Stimulated activated CD4-positive, alpha-beta T cell treated with anti-CD3 and anti-CD28 coated beads, Interleukin-12 subunit alpha, Interleukin-12 subunit beta, amount 100 ng/mL, for 48 hours (primary cell): Measurements from ENCODE around the gene GHITM.
"Not testable (repeated sequence)": the region's sequence is repeated elsewhere in the genome, so short reads cannot be mapped to it uniquely, and the experiment has no call there.

ENCODE experiments used
- DNase-seq, 3 donors: peaks; one replicate each; pipeline ENCODE4 v3.0.0-alpha.2; 2020; ENCODE audit warnings: low read depth in 2 of 3, low spot score in 1 of 3

GHITM gene

GRCh38 chr10:84139126-84140035, at the start of gene GHITM:
GHITM (plus strand) TSS chr10:84139509; CDS start chr10:84141501, 1,992 bp downstream.
- DNase-seq = peak; percentile 99 to 100 (median 99)

- DNase-seq = no peak
Measured at GRCh38 chr10:84095811-84096497, 43.4 kb upstream of the GHITM start.

GRCh38 chr10:84097787-84098353, 41.4 kb upstream of the GHITM start:
- no peak for DNase-seq

GRCh38 chr10:84098667-84099066, 40.6 kb upstream of the GHITM start:
- no peak for DNase-seq

- no peak for DNase-seq
Measured at GRCh38 chr10:84101042-84101441, 38.3 kb upstream of the GHITM start.

GRCh38 chr10:84108797-84109196, 30.5 kb upstream of the GHITM start:
- no peak for DNase-seq

- not testable (repeated sequence) for DNase-seq
Measured at GRCh38 chr10:84109772-84110171, 29.5 kb upstream of the GHITM start.

- DNase-seq = not testable (repeated sequence)
Measured at GRCh38 chr10:84113468-84113867, 25.8 kb upstream of the GHITM start.

- DNase-seq = no peak
Measured at GRCh38 chr10:84114088-84114667, 25.1 kb upstream of the GHITM start.

- not testable (repeated sequence) for DNase-seq
Measured at GRCh38 chr10:84117204-84117603, 22.1 kb upstream of the GHITM start.

- no peak for DNase-seq
Measured at GRCh38 chr10:84117686-84118394, 21.5 kb upstream of the GHITM start.

- no peak for DNase-seq
Measured at GRCh38 chr10:84118395-84119006, 20.8 kb upstream of the GHITM start.

GRCh38 chr10:84123362-84123761, 15.9 kb upstream of the GHITM start:
- DNase-seq = no peak

- not testable (repeated sequence) for DNase-seq
Measured at GRCh38 chr10:84125910-84126784, 13.2 kb upstream of the GHITM start.

- DNase-seq = no peak
Measured at GRCh38 chr10:84126785-84127167, 12.5 kb upstream of the GHITM start.

- DNase-seq = no peak
Measured at GRCh38 chr10:84135836-84136235, 3.5 kb upstream of the GHITM start.

- DNase-seq = no peak
Measured at GRCh38 chr10:84137811-84138210, 1.5 kb upstream of the GHITM start.

- peak; percentile 55 to 58 (median 56) for DNase-seq
Measured at GRCh38 chr10:84138478-84139125, 707 bp upstream of the GHITM start.

- DNase-seq = no peak
Measured at GRCh38 chr10:84140036-84140379, 699 bp downstream of the GHITM start.
